GM21381 (cell line): ENCODE data around the gene TM9SF1.

Experiments
- ATAC-seq: cut with Tn5 transposase; IDR thresholded peaks from one replicate; pipeline ENCODE4 v1.9.1; 2021; ENCODE audit warnings: mild to moderate bottlenecking, moderate library complexity; ENCODE audit not compliant: unreplicated experiment

The TM9SF1 gene, protein sequence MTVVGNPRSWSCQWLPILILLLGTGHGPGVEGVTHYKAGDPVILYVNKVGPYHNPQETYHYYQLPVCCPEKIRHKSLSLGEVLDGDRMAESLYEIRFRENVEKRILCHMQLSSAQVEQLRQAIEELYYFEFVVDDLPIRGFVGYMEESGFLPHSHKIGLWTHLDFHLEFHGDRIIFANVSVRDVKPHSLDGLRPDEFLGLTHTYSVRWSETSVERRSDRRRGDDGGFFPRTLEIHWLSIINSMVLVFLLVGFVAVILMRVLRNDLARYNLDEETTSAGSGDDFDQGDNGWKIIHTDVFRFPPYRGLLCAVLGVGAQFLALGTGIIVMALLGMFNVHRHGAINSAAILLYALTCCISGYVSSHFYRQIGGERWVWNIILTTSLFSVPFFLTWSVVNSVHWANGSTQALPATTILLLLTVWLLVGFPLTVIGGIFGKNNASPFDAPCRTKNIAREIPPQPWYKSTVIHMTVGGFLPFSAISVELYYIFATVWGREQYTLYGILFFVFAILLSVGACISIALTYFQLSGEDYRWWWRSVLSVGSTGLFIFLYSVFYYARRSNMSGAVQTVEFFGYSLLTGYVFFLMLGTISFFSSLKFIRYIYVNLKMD

DNA sequence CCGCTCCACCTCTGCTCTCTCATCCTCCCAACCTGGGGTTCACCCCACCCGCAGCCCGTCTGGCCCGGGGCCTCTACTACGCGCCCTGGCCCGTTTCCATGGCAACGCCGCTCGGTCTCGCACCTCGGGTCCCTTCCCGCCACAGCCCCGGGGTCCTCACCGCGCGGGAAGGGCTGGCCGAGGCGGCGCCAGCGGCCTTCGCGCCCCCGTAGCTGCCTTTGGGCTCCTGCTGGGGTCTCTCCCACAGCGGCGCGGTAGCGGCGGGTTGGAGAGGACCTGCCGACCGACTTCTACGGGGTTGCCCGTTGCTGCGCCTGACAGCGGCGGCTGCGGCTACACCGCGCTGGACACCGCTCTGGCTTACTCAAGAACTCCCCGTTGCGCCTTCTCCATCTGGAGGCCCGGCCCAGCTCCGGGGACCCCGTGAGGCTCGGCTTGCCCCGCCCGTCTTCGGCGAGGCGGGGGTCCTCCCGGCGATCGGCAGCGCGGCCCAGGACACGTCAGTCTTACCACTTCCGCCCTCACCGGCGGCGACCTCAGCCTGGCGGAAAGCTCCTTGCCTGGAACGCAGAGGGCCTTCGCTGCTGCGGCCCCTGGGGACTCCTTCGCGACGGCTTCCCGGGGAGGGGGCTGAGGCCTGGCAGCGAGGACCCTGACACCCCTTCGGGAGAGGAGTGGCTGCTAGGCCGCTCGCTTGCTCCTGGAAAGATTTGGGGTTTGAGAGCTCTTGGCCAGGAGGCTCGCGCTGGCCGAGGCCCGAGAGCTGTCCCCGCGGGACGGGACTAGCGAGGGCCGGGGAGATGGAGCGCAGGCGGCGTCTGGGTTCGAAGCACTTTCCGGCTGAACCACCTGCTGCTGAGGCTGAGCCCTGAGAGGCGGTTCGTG is at the start of gene TM9SF1:
Gene TM9SF1 (minus strand): TSS at position 256 of the 885 bp plus-strand sequence. CDS start 422 bp downstream, outside the sequence.
- peak; percentile 85 for ATAC-seq

DNA sequence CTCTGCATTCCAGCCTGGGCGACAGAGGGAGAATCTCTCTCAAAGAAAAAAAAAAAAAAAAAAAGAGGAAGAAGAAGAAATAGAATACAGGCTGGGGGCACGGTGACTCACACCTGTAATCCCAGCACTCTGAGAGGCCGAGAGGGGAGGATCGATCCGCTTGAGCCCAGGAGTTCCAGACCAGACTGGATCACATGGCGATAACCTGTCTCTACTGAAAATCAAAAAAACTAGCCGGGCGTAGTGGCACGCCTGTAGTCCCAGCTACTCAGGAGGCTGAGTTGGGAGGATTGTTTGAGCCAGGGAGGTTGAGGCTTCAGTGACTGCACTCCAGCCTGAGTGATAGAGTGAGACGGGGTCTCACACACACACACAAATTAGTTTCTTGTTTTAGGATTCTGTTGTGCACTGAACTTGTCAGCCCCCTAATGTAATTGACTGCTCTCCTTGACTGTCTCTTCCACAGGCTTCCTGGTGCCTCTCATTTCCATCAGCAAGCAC is 48.1 kb upstream of the TM9SF1 start:
- ATAC-seq: no peak

DNA sequence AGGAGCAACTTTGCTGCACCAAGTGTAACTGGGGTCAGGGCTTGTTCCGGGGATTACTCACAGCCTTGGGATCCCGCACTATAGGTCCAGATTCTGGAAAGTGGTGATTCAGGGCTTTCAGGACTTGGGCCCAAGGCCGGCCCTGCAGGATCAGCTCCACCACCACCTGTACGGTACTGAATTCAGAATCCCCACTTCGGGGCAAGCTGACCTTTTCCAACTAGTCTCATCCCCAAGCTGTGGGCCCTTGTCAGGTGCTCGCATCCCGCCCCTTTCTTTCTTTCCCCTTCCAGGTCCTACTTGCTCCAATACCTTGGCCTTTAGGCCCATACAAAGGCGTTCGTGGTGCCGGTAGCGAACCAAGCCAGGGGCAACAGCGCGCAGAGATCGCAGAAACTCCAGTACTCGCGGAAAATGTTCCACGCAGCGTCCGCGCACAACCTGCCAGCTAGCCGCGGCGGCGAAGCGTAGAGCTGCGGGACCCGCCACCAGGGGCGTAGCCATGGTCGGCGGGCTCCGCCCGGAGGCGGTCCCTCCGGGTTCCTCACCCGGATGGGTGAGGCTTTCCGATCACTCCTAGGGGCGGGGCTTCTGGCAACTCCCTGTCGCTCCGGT is 46.7 kb upstream of the TM9SF1 start:
- ATAC-seq: peak; percentile 74

DNA sequence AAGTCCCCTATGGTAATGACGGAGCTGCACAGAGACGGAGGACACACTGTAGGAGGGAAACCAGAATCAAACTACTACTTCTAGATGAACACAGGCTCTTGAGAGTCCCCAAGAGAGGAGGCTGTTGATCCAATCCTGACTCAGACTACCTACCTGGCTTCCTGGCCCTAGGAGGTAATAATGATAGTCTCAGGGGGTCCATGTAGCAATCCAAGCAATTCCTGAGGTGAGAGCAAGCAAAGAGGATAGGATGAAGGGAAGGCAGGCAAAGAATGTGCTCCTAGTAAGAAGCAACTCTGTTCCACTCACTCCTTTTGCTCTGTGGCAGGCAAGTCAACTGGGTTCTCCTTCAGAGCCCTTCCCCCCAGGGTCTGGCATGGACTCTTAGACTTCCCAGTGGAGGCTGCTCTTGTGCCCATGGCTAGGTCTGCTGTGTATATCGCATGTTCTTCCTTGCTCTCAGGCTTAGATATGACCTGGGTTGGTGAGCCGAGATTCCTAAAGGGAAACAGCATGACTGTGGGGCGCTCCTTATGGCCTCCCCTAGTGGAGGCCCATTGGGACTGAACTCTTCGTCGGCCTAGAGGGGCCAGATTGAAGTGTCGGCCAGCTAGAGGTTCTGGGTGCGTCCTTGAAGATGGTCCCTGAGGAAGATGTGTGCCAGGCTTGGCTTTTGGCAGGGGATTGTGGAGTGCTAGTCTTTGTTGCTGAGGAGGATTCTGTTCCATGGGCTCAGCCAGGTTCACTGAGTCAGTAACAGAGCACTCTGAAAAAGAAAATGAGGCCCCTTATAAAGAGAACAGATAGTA is 45.1 kb upstream of the TM9SF1 start:
- ATAC-seq: no peak

DNA sequence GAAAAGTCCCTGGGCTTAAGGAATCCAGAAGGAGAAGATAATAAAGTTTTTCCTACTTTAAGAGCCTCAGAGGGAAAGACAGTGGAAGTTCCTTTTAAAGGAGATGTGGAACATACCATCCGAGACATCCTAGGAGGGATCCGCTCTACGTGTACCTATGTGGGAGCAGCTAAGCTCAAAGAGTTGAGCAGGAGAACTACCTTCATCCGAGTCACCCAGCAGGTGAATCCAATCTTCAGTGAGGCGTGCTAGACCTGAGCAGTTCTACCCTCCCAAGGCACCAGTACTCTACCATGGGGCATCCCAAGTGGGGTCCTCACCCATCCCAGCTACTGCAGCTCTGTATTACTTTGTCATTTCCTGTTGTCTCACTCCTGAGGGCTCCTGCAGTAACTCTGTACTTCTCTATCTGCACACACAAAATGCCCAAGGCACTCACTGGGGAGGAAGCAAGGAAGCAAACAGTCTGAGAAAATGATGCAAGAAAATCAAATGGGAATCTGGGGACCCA is 43.3 kb upstream of the TM9SF1 start:
- ATAC-seq: no peak

DNA sequence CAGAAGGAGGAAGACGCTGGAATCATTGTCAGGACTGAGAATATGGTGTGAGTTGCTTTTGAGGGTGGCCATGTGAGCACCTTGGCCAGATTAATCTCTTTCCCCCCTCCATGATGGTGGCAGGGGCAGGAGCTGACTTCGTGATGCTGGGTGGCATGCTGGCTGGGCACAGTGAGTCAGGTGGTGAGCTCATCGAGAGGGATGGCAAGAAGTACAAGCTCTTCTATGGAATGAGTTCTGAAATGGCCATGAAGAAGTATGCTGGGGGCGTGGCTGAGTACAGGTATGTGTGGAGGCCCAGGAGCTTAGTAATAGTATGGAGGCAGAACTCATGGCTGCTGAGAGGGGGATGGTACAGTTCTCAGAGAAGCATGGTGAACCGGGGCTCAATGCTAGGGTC is 42.9 kb upstream of the TM9SF1 start:
- ATAC-seq: no peak

DNA sequence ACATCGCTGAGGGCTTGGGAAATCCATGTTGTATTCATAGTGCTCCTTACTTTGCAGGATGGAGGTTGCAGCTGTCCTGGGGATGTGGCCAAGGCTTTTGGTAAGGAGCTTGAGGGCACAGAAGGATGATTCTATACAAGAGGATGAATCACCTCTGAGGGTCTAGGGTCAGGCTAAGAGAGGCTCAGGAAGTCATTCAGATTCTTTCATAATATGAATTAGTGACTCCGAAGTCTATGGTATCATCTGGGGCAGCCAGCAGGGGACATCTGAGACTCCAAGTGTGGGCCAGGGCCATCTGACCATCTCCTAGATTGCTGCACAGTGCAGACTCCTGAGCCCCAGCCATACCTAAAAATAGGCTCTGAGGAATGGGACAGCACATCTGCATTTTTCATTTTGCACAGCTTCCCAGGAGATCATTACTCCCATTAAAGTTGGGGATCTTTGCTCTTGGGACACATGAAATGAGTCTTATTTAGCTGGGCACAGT is 42.3 kb upstream of the TM9SF1 start:
- no peak for ATAC-seq

DNA sequence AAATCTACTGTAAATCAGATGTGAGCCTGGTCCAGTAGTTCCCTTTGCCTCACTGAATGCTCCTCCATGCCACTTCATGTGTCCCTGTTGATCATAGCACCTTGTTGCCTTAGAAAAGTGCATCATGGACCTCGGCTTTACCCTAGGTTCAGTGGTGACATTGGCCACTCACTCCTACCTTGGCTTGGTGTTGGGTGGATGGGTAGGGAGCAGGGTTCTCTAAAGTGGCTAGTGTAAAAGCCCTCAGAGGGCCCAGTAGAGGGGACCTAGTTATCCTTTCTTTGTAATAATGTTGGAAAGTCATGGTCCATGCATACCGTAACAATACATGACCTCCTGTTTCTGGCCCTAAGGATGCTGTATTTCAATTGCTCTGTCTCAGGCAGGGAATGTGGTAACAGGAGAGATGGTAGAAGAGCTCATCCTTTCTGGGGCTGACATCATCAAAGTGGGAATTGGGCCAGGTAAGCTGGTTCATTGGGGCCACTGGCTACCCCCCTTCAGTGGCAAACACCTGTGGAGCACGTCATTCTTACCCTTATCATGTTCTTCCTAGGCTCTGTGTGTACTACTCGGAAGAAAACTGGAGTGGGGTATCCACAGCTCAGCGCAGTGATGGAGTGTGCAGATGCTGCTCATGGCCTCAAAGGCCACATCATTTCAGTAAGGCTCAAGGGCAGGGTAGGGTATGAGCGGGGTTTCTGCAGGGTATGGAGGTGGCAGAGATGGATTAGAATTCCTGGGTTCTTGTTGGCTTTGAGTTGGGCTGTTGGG is 41.6 kb upstream of the TM9SF1 start:
- no peak for ATAC-seq

DNA sequence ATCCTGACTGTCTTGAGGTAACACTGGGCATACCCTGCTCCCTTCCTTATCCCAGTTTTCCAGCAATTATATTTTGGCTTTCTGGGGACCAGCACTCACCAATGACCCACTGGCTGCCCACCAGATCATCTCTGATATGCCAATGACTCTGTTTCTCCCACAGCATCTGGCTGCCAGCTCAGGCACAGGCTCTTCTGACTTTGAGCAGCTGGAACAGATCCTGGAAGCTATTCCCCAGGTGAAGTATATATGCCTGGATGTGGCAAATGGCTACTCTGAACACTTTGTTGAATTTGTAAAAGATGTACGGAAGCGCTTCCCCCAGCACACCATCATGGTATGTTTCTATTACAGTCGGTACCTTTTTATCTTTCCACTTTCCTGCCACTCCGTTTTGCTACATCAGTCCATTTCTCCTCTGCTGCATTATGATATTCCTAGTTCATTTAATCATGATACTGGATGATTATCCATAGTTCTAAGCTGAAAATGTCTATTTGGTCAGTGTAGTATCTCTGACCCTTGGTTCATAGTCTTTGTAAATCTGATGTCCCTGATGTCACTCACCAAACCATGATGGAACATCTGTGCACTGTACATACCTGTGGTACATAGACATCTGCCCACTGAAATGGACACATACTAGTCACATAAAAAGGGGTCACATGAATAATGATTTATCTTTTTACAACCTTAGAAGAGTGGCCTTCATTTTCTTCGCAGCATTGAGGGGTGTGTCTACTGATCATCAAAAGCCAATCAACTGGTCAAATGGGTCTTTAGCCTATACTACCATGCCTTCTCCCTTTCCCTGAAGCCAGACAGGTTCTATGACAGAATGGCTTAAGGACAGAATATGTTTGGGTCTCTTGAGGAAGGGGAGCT is 40.8 kb upstream of the TM9SF1 start:
- no peak for ATAC-seq

DNA sequence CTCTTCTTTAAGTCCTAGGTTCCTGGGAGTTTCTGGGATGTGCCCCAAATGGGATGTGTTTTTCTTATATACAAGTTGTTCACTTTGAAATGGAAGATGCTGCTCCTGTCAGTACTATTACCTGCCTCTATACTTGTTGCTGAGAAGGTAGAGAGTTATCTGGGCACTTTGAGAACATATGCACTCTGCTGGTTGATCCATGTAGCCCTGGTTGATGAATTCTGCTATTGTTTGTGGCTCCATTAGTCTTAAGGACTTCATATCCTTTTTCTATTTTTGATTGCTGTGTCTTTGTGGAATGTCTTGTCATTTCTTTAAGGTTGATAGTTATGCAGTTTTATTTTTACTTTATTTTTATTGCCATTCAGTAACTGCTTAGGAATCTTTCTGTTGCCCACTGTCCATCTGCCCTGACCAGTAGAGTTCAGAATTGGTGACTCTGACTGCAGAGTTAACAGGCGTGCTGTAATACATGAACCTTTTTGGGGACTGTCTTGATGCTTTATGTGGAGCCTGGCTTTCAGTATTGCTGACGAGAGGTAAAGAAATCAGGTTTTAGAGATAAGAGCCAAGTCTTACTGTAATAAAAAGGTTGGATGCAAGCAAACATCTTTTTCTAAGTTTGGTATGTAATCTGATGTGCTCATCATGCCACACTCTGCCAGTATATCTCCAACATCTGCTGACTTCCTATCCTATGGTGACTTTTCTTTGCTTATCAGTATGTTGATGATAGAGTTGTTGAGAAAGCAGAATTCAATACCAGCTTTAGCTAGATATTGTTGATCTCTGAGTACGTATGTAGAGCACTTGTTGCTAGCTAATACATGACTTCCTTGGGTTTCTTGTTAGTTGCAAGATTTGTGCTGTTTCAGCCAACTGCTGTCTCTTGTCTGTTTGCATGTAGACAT is 39.1 kb upstream of the TM9SF1 start:
- ATAC-seq: no peak

DNA sequence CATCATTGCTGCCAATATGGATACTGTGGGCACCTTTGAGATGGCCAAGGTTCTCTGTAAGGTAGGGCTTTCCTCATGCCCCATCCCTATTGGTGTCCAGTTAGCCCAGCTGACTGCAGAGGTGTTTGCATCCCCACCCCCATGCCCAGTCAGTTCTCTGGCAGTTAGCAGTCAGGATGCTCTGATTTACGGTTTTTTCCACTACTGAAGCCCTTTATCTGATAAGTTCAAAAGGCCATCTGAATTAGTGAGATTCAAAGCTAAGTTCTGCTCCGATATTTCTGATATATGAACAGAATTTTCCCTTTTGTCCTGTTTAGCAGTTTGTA is 38.3 kb upstream of the TM9SF1 start:
- no peak for ATAC-seq

DNA sequence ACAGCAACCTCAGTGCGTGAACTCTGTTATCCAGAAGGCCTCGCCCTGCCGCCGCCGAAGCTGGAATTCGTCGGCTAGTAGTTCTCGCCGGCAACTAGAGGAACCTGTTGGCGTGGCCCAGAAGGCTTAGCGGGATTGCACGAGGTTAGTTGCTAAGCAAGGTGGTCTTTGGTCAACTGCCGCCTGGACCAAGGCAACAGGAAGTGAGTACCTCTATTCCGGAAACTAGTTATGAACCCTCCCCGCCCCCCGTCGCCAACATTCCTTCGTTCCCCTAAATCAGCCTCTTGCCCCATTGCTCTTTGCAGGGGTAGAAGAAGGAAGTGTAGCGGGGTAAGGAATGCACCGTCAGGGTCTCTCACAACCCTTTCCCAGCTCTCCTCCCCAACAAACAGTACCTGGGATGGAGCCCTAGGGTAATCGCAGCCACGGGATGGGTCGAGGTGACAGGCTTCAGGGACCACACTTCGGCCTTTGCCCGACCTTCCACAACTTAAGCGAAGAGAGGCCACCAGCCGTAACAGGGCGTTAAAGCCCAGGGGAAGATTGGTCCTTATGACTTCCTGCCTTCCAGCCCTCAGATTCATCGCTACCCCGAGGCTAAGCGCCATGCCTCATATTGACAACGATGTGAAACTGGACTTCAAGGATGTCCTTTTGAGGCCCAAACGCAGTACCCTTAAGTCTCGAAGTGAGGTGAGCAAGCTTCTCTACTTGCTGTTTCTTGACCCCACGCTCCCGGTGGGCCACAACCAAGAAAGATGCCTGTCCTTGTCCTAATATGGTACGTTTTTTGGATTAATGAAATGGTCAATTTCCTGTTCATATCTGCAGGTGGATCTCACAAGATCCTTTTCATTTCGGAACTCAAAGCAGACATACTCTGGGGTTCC is 37.6 kb upstream of the TM9SF1 start, which contains the start of gene GMPR2:
Gene GMPR2 (plus strand): TSS at position 285 of the 893 bp plus-strand sequence. CDS start 325 bp downstream, at position 610.
- ATAC-seq: peak; percentile 64

DNA sequence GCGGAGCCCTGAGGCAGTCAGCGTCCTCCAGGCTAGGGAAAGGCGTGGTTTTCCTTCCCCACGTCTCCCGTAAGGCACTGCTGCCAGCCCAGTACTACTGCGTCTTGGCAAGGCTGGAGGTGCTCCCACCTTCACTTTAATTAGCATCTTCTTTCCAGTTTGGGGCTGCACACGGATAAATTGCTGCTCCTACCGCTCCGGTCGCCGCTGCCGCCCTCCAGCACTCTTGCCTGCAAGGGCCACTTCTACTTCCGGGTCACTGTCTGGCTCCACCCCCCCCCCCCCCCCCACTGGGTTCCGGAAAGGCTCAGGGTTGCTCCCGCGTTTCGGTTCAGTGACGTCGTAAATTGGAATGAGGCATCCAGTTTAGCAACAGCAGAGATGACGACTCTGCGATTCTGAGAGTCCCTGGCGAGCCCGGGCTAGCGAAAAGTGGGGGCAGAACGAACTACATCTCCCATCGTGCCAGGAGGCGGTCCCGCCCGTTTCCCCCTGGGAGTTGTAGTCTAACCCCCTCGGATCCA is 36.9 kb upstream of the TM9SF1 start, which contains the start of gene NEDD8:
Gene NEDD8 (minus strand): TSS at position 247 of the 524 bp plus-strand sequence. CDS start 100 bp downstream, at position 147.
- ATAC-seq: peak; percentile 69

DNA sequence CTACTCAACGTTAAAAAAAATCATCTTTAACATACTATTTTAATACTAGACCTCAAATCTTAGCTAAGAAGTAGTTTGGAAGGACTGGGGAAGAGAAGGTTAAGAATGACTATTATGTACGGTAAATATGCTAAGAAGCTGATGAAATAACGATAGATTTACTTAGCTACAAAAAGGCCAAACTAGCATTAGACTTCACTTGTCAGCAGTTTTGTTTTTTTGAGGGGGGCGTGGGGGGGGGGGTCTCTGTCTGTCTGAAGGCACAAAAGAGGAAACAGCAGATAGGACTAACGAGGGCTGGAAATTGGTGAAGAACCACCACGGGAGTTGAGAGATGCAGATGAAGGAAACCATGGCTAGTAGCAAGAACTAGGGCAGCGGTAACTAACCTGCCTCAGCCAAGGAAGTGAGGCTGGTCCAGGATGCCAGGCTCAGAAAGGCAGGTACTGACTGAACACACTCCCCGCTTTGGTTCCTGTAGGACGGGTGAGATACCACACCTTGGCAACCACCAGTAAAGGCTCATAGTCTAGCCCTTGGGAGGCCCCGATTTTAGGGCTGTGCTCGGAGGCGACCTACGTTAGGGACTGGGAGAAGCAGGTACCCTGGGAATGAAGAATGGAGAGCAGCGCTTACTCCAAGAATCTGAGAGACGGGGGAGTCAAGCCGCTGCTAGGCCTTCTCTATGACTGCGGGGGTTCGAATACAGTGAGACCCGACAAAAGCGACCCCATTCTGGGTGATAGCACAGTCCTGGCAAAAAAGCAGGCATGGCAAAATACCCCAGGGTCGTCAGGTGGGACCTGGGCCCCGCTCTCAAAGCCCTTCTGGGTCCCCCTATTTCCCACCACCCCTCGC is 36.3 kb upstream of the TM9SF1 start:
- peak; percentile 15 for ATAC-seq
